WTC11 (cell line): ENCODE measurements around the gene NDST3.

Source experiments
- NR2C2 ChIP-seq: sonication (generic); formaldehyde crosslinking; IDR thresholded peaks from 2 replicates; pipeline ENCODE4 v1.8.0; 2022; ENCODE audit warnings: mild to moderate bottlenecking, missing genetic modification reagents
- ZBTB21 ChIP-seq: sonication (generic); formaldehyde crosslinking; IDR thresholded peaks from 2 replicates; pipeline ENCODE4 v1.8.1; 2023; ENCODE audit warnings: mild to moderate bottlenecking, missing genetic modification reagents, borderline replicate concordance
- TF ChIP-seq, protein P1 (sequence below): fragments of 200-600 bp; IDR thresholded peaks from 2 replicates; pipeline ENCODE4 v1.8.0; 2022; ENCODE audit warnings: antibody characterized with exemption
- TF ChIP-seq, protein P2 (sequence below): fragments of 250-450 bp; sonication (Bioruptor Pico); IDR thresholded peaks from 2 replicates; pipeline ENCODE4 v1.9.0; 2021; ENCODE audit warnings: mild to moderate bottlenecking

DNA sequence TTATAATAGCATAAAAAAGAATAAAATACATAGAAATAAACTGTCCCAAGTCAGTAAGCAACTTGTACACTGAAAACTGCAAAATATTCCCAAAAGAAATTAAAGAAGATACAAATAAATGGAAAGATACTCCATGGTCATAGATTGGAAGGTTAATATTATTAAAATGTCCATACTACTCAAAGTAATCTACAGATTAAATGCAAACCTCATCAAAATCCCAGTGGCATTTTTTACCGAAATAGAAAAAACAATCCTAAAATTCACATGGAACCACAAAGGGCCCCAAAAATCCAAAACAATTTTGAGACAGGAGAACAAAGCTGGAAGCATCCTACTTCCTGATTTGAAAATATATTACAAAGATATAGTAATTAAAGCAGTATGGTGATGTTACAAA, 133.0 kb downstream of the NDST3 start:
- TF ChIP-seq ZBTB21 (no peak), NR2C2 (CRISPR knock-in tag) (no peak)
- TF ChIP-seq, protein P1, sequence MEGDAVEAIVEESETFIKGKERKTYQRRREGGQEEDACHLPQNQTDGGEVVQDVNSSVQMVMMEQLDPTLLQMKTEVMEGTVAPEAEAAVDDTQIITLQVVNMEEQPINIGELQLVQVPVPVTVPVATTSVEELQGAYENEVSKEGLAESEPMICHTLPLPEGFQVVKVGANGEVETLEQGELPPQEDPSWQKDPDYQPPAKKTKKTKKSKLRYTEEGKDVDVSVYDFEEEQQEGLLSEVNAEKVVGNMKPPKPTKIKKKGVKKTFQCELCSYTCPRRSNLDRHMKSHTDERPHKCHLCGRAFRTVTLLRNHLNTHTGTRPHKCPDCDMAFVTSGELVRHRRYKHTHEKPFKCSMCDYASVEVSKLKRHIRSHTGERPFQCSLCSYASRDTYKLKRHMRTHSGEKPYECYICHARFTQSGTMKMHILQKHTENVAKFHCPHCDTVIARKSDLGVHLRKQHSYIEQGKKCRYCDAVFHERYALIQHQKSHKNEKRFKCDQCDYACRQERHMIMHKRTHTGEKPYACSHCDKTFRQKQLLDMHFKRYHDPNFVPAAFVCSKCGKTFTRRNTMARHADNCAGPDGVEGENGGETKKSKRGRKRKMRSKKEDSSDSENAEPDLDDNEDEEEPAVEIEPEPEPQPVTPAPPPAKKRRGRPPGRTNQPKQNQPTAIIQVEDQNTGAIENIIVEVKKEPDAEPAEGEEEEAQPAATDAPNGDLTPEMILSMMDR: no peak
- TF ChIP-seq, protein P2, sequence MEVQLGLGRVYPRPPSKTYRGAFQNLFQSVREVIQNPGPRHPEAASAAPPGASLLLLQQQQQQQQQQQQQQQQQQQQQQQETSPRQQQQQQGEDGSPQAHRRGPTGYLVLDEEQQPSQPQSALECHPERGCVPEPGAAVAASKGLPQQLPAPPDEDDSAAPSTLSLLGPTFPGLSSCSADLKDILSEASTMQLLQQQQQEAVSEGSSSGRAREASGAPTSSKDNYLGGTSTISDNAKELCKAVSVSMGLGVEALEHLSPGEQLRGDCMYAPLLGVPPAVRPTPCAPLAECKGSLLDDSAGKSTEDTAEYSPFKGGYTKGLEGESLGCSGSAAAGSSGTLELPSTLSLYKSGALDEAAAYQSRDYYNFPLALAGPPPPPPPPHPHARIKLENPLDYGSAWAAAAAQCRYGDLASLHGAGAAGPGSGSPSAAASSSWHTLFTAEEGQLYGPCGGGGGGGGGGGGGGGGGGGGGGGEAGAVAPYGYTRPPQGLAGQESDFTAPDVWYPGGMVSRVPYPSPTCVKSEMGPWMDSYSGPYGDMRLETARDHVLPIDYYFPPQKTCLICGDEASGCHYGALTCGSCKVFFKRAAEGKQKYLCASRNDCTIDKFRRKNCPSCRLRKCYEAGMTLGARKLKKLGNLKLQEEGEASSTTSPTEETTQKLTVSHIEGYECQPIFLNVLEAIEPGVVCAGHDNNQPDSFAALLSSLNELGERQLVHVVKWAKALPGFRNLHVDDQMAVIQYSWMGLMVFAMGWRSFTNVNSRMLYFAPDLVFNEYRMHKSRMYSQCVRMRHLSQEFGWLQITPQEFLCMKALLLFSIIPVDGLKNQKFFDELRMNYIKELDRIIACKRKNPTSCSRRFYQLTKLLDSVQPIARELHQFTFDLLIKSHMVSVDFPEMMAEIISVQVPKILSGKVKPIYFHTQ (CRISPR knock-in tag): no peak
